GM19035 (cell line): ENCODE results near the gene C2.
"Not testable (repeated sequence)": the region's sequence is repeated elsewhere in the genome, so short reads cannot be mapped to it uniquely, and the experiment has no call there.

Source experiments
- ATAC-seq: cut with Tn5 transposase; IDR thresholded peaks from one replicate; pipeline ENCODE4 v1.9.1; 2021; ENCODE audit not compliant: unreplicated experiment

The C2 gene

GRCh38 chr6:31976065-31976464, 48.5 kb downstream of the C2 start:
- not testable (repeated sequence) for ATAC-seq

- ATAC-seq = no peak
Measured at GRCh38 chr6:31977816-31978431, 50.4 kb downstream of the C2 start.

DNA sequence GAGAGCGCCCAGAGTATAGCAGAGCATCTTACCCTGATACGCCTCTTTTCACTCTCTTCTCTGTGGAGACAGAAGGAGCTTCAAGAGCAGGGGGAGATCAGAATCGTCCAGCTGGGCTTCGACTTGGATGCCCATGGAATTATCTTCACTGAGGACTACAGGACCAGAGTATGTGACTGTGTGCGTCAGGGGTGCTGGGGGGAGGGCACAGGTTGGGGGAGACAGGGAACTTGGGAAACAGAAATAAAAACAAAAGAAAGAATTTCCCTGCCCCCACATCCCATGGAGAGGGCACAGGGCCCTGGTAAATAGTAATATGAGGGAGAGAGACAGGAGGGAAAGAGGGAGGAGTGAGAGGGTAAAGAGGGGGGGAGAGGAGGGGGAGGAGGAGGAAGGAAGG, 51.3 kb downstream of the C2 start:
- no peak for ATAC-seq

- no peak for ATAC-seq
Measured at GRCh38 chr6:31979238-31979898, 51.9 kb downstream of the C2 start.

- not testable (repeated sequence) for ATAC-seq
Measured at GRCh38 chr6:31980195-31980876, 52.8 kb downstream of the C2 start.

DNA sequence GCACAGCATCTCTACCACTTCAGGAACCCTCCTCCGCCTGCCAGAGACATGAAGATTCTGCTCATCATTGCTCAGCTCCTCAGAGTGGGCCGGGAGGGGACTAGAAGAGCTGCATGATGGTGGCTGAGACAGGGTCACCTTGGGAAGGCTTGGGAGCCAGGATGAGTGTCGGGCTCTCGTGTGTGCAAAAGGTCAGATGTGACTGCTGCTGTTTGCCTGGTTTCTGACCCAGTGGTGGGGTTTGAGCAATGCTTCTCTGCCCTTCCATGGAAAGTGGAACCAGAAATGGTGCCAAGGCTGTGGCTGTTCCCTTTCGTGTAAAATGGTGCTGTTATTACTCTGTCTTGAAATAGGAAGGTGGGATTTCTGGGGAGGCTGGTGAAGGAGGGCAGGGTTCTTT, 53.5 kb downstream of the C2 start:
- ATAC-seq = not testable (repeated sequence)

GRCh38 chr6:31981744-31982143, 54.2 kb downstream of the C2 start, which contains the start of gene C4A:
C4A (plus strand) TSS chr6:31982057; CDS start chr6:31982108, 51 bp downstream.
- not testable (repeated sequence) for ATAC-seq

DNA sequence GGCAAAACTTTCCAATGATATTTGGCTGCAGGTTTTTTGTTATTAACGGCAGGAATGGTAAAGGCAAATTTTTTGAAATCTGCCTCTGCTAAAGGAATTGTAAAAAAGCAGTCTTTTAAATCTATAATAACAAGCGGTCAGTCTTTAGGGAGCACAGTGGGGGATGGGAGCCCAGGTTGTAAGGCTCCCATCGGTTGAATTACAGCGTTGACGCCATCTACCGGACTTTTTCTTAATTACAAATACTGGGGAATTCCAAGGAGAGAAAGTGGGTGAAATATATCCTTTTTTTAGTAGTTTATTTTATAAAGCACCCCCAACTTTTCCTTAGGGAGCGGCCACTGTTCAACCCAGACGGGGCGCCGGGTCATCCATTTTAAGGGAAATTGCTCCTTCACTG, 61.8 kb downstream of the C2 start:
- not testable (repeated sequence) for ATAC-seq

DNA sequence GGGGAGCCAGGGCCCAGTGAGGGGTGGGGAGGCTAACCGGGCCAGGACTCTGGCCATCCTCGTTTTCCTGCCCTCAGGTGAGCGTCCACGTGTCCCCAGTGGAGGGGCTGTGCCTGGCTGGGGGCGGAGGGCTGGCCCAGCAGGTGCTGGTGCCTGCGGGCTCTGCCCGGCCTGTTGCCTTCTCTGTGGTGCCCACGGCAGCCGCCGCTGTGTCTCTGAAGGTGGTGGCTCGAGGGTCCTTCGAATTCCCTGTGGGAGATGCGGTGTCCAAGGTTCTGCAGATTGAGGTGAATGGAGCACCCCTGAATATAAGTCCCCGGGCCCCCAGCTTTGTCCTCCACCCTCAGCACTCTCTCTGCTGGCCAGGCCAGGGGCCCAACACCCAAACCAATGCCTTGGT, 66.9 kb downstream of the C2 start:
- ATAC-seq = not testable (repeated sequence)
